Amniotic epithelial cell (primary cell): ENCODE data around the gene HIF1AN.

Experiments
- DNase-seq: peaks from one replicate; pipeline ENCODE4 v3.0.0-alpha.2; 2010; ENCODE audit warnings: low read depth

The HIF1AN gene

DNA sequence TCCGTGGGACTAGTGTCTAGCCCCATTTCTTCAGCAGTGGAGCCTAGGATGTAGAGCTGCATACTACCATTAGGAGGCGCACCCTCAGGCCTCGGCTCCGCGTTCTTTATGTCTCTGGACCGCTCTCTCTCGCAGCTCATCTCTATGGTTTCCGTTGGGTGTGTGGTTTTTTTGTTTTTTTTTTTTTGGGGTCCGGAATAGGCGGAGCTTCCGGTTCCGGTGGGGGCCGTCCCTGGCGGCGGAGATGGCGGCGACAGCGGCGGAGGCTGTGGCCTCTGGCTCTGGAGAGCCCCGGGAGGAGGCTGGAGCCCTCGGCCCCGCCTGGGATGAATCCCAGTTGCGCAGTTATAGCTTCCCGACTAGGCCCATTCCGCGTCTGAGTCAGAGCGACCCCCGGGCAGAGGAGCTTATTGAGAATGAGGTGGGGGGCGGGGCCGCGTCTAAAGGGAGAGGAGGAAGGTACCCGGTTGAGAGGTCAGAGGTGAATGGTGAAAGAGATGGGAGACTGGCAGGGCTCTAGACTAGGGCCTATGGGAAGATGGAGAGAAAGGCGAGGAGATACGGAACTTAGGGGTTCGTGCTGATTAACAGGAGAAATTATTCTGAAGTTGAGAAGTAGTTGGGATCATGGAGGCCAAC is at the start of gene HIF1AN:
Gene HIF1AN (plus strand): TSS at position 229 of the 639 bp plus-strand sequence. CDS start 16 bp downstream, at position 245.
- peak; percentile 93 for DNase-seq

DNA sequence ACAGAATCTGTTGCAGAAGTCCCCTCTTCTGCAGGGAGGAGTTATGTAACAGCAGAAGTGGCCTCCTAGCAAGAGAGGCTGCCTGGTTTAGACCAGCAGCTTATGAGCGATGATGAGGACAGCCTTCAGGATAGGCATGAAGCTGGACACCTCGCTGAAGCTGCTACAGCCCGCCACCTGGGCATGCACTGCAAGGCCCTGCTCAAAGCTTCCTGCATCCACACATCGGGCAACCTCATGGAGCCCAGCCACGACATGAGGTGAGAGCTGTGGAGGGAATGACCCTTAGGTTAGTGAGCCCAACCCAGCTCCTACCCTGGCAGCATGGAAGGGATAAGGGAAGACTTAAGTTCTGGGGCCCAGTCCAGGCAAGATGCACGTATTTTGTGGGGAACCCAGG is 48.2 kb upstream of the HIF1AN start:
- no peak for DNase-seq

- DNase-seq, result no peak
Observed at GRCh38 chr10:100489396-100489795, 46.3 kb upstream of the HIF1AN start.

DNA sequence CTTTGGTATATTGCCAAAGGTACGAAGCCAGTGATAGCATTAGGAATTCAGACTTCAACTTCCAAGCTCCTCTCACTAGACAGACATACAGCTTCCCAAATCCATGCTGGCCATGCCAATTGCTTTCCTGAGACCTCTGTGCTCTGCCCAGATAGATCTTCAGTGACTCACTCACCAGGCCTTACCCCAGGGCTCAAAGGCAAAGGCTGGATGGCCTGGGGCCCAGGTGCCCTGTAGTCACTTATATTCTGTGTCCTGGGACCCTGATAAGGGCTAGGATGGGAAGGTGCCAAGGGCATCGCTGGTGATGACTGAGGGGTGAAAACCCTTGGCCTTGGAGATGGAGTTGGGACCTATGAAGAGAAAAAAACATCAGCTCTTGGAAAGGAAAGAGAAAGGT is 45.2 kb upstream of the HIF1AN start:
- no peak for DNase-seq

GRCh38 chr10:100496567-100496966 is 39.2 kb upstream of the HIF1AN start:
- no peak for DNase-seq

- no peak for DNase-seq
Observed at GRCh38 chr10:100498059-100498458, 37.7 kb upstream of the HIF1AN start.

GRCh38 chr10:100501423-100501822 is 34.3 kb upstream of the HIF1AN start:
- no peak for DNase-seq

DNA sequence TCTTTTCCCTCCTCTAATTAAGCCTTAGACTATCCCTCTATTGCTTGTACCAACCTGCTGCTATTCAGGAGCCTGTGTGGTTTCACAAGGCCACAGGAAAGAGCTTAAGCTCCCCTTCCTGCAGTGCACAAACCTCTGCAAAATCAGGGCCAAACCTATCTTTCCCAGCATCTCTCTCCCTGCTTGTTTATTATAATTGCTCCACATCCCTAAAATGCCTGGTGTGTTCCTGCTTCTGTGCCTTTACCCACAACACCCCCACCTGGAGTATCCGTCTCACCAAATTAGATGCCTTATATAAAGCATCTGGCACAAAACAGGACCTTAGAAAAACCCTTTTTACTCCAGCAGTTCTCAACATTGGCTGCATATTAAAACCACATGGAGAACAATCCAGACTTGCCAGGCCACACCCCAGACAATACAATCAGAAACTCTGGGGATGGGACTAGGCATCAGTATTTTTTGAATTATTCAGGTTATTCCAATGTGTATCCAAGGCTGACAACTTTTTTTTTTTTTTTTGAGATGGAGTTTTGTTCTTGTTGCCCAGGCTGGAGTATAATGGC is 32.7 kb upstream of the HIF1AN start:
- no peak for DNase-seq

- peak; percentile 38 for DNase-seq
Observed at GRCh38 chr10:100504096-100504495, 31.6 kb upstream of the HIF1AN start.

GRCh38 chr10:100505164-100505563 is 30.6 kb upstream of the HIF1AN start:
- DNase-seq, result no peak

- DNase-seq, result peak; percentile 83
Observed at GRCh38 chr10:100506596-100507356, 29.0 kb upstream of the HIF1AN start.

DNA sequence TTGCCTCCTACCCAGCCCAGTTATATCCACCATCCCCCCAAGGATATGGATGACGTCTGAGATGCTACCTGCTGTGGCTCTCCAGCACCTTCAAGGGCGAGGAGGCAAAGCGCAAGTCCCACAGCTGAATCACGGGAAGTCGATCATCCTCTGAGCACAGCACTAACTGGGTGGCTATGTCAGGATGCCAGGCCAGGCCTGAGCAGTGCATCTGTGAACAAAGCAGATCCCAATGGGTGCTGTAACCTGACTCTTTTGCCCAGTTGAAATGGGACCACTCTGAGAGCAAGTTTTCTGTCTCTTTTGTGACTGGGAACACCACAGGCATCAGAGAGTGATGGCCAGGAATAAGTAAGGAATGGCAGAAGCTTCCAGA is 28.4 kb upstream of the HIF1AN start:
- DNase-seq, result no peak

GRCh38 chr10:100508266-100508665 is 27.5 kb upstream of the HIF1AN start:
- DNase-seq, result no peak

- DNase-seq, result peak; percentile 55
Observed at GRCh38 chr10:100508691-100509150, 27.0 kb upstream of the HIF1AN start.

DNA sequence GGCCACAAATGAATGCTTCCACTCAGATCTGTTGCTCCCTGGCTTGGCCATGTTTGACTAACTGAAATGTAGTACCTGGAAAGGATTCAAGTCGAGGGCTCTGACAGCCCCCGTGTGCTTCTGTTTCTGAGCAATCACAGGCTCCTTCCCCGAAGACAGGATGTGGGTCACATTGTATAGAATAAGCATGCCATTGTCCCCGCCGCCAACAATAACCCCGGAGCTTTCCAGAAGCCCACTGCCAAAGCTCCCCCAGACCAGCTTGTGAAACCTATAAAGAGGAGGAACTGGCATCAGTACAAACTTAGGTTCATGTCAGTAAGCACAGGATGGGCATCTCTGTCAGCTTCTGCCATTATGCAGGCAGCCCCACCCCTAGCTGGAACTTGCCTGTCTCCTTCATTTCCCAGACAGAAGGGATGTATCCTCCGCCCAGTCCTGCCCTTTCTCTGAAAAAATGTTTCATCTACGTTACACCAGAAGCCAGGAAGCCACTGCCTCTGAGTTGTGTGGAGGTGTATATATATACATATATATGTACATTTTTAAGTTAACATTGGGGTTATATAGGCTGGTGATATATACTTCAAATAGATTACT is 26.4 kb upstream of the HIF1AN start:
- DNase-seq, result no peak

- no peak for DNase-seq
Observed at GRCh38 chr10:100510533-100511308, 25.0 kb upstream of the HIF1AN start.

DNA sequence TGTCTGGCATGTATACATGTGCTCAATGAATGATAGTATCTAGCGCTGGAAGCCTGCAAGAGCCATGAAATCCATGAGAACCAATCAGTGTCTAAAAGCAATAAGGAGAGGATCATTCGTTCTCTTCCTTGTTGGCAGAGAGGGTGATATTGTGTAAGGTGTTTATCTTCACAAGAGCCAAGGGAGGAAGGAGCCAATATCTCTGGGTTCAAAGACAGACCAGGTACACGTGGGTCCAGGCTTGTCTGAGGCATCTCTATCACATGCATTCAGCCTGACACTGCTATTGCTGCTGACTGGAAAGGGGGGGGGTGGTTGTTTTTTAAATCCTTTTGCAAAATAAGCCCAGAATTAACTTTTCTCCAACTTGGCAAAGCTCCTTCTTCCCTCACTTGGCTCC is 20.1 kb upstream of the HIF1AN start:
- no peak for DNase-seq

- DNase-seq, result no peak
Observed at GRCh38 chr10:100516847-100517246, 18.9 kb upstream of the HIF1AN start.

DNA sequence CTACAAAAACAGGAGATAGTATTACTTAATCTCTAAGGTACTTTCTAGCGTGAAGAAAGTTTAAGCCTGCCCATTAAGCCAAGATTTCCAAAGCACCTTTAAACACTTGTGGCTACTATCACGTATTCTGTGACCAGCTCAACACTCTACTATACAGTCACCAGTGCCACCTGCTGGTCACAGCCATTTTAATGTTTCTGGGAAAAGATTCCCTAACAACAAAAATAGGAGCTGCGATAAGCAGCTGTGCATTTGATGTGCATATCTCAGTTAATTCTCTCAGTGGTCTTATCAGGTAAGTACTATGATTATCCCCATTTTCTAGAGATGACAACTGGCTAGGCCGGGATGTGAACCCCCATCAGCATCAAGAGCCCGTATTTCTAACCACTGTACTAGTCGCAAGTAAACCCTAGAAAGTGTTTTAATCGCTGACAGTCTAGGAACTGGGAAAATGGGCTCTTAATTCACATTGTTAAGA is 16.9 kb upstream of the HIF1AN start:
- DNase-seq, result peak; percentile 56

GRCh38 chr10:100519311-100520051 is 16.3 kb upstream of the HIF1AN start, which contains the start of gene SEC31B:
Gene SEC31B, minus strand, starts transcription at chr10:100519861. Its CDS starts 2,909 bp downstream, at chr10:100516952.
- no peak for DNase-seq

- peak; percentile 64 for DNase-seq
Observed at GRCh38 chr10:100520811-100521210, 14.9 kb upstream of the HIF1AN start.
